Hepatocyte (in vitro differentiated cells): ENCODE results near the gene MZT2B.
"Not testable (repeated sequence)": the region's sequence is repeated elsewhere in the genome, so short reads cannot be mapped to it uniquely, and the experiment has no call there.

Experiments used
- EZH2 ChIP-seq: fragments of 200-600 bp; sonication (generic); IDR thresholded peaks from 2 replicates; pipeline ENCODE4 v1.6.1; 2016; ENCODE audit warnings: antibody characterized with exemption, mild to moderate bottlenecking, borderline replicate concordance
- TF ChIP-seq, protein P1 (sequence below): fragments of 200-600 bp; sonication (generic); IDR thresholded peaks from 2 replicates; pipeline ENCODE4 v1.5.1; 2016; ENCODE audit warnings: antibody characterized with exemption, mild to moderate bottlenecking; ENCODE audit not compliant: poor library complexity

DNA sequence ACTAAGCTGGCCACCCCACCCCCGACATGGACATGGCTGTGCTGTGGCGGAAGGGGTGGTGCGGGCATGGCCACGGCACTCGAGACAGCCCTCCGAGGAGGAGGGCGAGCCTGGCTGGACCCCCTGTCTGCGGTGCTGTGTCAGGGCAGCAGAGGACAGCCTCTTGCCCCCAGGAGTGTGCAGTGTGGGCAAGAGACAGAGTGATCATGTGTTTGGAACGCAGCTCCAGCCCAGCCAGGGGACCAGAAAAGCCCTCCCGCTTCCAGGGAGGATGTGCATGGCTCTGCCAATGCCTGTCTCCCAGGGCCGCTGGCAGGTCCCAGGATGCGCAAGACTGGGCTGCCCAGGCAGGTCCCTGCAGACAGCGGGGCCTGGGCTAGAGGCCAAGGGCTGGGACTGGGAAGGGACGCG, 43.2 kb upstream of the MZT2B start:
- TF ChIP-seq, protein P1, sequence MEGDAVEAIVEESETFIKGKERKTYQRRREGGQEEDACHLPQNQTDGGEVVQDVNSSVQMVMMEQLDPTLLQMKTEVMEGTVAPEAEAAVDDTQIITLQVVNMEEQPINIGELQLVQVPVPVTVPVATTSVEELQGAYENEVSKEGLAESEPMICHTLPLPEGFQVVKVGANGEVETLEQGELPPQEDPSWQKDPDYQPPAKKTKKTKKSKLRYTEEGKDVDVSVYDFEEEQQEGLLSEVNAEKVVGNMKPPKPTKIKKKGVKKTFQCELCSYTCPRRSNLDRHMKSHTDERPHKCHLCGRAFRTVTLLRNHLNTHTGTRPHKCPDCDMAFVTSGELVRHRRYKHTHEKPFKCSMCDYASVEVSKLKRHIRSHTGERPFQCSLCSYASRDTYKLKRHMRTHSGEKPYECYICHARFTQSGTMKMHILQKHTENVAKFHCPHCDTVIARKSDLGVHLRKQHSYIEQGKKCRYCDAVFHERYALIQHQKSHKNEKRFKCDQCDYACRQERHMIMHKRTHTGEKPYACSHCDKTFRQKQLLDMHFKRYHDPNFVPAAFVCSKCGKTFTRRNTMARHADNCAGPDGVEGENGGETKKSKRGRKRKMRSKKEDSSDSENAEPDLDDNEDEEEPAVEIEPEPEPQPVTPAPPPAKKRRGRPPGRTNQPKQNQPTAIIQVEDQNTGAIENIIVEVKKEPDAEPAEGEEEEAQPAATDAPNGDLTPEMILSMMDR, result not testable (repeated sequence)
- not testable (repeated sequence) for TF ChIP-seq EZH2
